Smooth muscle cell of the brain vasculature (primary cell): ENCODE results near the gene UMAD1.

Experiments used
- DNase-seq: peaks from one replicate; pipeline ENCODE4 v3.0.0-alpha.2; 2012; ENCODE audit warnings: low read depth, low spot score

UMAD1 gene

DNA sequence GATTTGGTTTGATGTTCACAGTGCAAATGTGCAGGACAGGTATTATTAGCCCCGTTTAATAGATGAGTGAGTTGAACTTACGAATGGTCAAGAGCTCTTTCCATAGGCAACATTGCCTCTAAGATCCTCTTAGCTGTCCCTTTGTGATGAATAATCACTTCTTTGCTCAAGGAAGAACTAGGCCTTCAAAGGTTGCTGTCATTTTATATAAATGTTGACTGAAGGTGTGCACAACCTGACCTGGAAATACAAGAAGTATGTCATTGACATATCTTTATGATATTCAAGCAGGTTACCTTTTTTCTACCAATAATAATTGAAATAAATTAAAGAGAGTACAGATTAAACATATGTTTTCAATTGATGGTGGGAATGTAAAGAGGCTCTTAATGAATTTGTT, 279.5 kb downstream of the UMAD1 start:
- no peak for DNase-seq

DNA sequence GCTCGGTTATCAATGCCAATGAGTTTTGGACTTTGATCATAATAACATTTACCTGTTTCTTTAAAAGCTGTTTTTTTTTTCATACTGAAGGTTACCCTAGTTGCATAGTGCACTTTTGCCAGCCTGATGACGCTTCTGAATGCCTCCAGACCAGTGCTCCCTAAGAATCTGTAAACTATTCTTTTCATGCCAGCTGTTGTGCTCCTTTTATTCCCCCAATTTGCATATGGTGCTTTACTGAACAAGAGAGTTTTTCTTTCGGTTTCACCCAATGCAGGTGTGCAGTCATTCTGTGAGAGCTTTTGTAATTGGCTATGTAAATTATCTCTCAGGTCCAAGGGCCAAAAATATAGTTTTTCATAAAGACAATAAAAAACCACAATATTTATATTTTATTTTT, 279.9 kb downstream of the UMAD1 start:
- DNase-seq = no peak

DNA sequence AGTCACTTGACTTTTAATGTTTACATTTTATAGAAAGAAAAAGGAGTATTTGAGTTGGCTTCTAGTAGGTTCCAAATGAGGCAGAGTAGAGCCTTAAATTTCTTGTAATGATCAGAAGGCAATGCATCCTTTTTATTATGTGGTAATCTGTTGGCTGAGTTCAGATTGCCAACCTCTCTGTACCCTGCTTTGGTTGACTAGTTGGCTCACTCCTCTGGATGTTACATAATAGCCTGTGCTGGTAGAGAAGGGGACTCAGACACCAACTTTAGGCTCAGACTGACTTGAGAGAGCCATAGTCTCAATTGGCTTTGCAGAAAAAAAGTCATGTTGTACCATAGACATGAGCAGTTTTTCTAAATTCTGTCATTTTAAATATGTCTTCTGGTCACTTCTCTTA, 281.3 kb downstream of the UMAD1 start:
- no peak for DNase-seq

DNA sequence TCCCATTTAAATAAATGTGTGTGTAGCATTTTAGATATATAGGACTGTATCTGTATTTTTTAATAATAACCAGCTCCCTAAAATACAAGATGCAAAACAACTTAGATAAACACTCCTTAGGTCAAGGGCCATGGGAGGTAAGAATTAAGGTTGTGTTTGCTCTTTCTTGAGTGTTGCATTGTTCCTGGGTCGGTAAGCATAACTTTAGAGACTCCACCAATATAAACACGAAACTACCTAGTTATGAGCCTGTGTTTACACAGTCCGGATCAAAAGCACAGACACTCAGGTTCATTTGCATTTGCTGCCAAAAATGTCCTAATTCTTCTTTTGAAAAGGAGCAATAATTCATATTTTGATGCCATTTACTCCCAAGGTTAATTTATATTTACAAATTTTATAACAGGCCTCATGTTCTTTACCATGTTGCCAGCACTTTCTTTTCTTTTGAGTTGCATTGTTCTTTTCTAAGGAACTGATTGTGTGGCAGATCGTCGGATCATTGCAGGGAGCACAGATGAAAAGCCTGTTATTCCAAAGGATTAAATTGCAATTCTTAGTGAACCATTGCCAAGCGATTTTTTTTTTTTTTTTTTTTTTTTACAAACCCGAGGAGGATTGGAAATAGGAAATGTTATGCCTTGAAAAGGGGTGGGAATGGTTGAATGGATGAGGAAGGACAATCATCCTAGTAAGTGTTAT, 282.3 kb downstream of the UMAD1 start:
- no peak for DNase-seq

DNA sequence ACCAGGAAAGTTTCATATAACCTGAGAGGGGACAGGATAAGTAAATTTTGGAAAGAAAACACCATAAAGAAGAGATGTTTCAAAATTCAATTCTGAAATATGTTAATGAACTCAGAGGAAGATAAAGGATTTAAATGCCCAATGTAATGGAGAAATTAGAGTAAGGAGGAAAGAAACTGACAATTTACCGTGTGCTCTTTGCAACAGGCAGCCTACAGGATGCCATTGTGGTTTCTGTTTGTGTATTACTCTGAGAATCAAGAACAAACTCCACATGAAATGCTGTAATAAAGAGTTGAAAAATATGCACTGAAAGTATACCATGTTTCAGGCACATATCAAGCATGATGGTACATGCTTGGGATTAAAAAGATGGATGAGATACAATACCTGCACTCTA, 283.3 kb downstream of the UMAD1 start:
- no peak for DNase-seq

DNA sequence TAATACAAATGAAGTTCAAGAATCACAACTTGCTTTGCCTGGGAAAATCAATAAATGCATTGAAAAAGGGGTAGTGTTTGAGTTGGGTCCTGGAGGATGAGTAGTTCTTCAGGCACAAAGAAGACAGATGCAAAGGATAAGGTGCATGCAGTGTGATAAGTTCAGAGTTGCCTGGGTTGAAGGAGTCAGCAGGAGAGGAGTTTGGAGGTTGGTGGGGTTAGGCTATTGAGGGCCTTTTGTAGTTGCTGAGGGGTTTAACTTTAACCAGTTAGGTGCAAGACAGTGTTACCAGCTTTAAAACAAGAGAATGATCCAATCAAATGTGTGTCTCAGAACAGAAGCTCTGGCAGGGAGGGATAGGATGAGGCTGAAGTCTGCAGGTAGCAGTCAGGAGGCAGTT, 283.8 kb downstream of the UMAD1 start:
- no peak for DNase-seq
